ENCODE results near the gene TSPYL1.

- no peak for TF ChIP-seq CTCF (IDR thresholded peaks at IDR 0.05)
- no peak for TF ChIP-seq EP300 (IDR thresholded peaks at IDR 0.05)
- no peak for TF ChIP-seq POLR2A (IDR thresholded peaks at IDR 0.05)
Measured at GRCh38 chr6:116292553-116292952, 12.8 kb upstream of the TSPYL1 start.
